Bronchial epithelial cell (primary cell): ENCODE results near the gene CAB39. TPM values are rescaled to one million over a fixed set of nuclear protein-coding genes. Genes with fewer than 3 reads are reported as not detected.

ENCODE experiments used
- DNase-seq: peaks from one replicate; pipeline ENCODE4 v3.0.0-alpha.2; 2010; ENCODE audit warnings: low read depth
- FAIRE-seq: peaks from 2 replicates; lab custom pipeline; 2011; peaks lifted over from hg19 to GRCh38; lab: Jason Lieb, UNC
- H3K27me3 ChIP-seq: 2 replicates; pipeline ENCODE4 v1.5.1; 2011; ENCODE audit warnings: low read length; ENCODE audit not compliant: control insufficient read depth, insufficient read depth
- H3K36me3 ChIP-seq: 2 replicates; pipeline ENCODE4 v1.5.1; 2011; ENCODE audit warnings: low read length; ENCODE audit not compliant: control insufficient read depth, insufficient read depth
- H3K4me3 ChIP-seq: 2 replicates; pipeline ENCODE4 v1.5.1; 2011; ENCODE audit warnings: mild to moderate bottlenecking, low read depth, low read length, control low read depth
- CTCF ChIP-seq: IDR thresholded peaks from 2 replicates; pipeline ENCODE4 v1.5.1; 2011; ENCODE audit warnings: mild to moderate bottlenecking, moderate library complexity, low read length, control low read depth, inconsistent platforms; ENCODE audit not compliant: insufficient read depth, severe bottlenecking
- total RNA-seq: library from RNA; depleted of rRNA; stranded (reverse); fragments of >200 nt; gene quantifications from 2 replicates; pipeline ENCODE4 v1.2.1, GENCODE V29; 2014

CAB39 gene
- total RNA-seq, 1 donor from 2014 or later, result 87.4 TPM

DNA sequence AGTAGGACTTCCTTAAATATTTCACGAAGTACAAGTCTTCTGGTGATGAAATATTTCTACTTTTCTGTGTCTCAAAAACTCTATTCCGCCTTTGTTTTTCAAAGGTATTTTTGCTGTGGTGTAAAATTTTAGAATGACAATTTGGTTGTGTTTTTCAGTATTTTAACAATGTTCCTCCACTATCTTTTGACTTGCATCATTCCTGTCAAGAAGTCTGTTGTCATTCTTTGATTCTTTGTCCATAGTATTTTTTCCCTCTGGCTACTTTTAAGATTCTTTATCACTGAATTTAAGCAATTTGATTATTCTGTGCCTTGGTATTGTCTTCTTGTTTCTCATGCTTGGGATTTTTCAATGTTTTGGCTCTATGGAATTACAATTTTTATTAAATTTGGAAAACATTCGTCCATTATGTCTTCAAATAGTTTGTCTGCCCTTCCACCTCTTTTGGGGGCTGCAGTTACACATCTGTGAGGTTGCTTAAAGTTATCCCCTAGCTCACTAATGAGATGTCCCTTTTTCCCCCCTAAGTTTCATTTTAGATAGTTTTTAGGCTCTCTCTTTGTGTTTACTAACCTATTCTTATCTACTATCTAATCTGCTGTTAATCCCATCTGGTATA lies 76.0 kb downstream of the CAB39 start:
- no peak overlapping the region for H3K4me3 ChIP-seq
- FAIRE-seq (no peak), DNase-seq (no peak)
- H3K27me3 ChIP-seq, result no peaks in the 10 kb centered on the region
- no peak for TF ChIP-seq CTCF
- peaks cover 6% of the 10 kb centered on the region for H3K36me3 ChIP-seq

GRCh38 chr2:230790981-230791380 lies 78.3 kb downstream of the CAB39 start:
- no peak for DNase-seq
- Histone ChIP-seq H3K4me3 (no peak overlapping the region), H3K36me3 (peaks cover 9% of the 10 kb centered on the region), H3K27me3 (no peaks in the 10 kb centered on the region)
- no peak for FAIRE-seq
- no peak for TF ChIP-seq CTCF

DNA sequence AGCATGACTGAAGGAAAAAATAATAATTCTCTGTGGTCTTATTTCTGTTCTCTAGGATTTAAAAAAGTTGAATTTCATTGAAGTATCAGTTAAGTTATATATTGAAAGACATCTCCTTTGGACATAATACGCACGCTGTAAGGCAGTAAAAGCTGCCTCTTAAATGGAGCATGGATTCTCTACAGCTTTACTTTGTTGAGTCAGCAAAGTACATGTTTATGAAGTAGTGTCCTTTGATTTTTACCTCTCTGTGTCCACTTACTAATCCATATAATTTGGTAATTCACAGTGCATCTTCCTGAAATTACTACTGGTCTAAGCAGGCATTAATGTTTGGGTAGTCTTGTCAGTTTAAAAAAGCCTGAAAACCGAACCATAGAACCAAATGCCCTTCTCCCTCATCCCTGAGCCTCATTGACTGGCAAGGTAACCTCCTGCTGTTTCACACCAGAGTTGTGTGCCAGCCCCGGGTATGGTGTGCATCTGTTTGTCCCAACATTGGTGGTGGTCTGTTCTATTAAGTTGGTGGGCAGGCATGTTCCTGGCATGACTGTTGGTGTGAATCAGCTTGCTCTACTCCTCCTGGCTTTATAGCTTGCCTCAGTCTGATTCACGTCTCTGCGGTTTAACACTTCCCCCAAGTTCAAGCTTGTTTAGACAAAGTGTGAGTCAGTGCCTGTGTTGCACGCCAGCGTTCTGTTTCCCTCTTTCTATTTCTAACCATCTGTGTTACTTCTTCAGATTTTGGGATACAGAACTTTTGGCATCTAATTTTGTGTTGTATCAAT lies 81.1 kb downstream of the CAB39 start:
- H3K27me3 ChIP-seq, result no peaks in the 10 kb centered on the region
- no peak overlapping the region for H3K4me3 ChIP-seq
- peak; percentile 96 for FAIRE-seq
- TF ChIP-seq CTCF, result no peak
- H3K36me3 ChIP-seq, result peaks cover 9% of the 10 kb centered on the region
- DNase-seq, result peak; percentile 99

DNA sequence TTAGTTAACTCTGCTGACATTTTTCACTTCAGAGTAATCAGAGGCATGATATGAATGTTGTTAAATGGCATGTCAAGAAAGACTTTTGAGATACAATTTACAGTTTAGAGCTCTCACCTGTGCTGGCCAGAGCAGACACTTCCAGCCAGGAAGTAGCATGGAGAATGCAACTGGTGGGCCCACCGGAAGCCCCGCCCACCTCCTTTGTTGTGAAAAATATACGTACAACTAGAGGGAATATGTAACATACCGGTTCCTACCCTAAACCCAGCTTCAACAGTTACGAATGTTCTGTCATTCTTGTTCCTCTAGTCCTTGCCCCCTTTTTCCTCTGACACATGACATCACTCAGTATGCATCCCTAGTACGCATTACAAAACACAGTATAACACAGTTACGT lies 81.9 kb downstream of the CAB39 start:
- no peak for TF ChIP-seq CTCF
- Histone ChIP-seq H3K27me3 (no peaks in the 10 kb centered on the region), H3K4me3 (no peak overlapping the region), H3K36me3 (peaks cover 11% of the 10 kb centered on the region)
- FAIRE-seq (no peak), DNase-seq (no peak)

DNA sequence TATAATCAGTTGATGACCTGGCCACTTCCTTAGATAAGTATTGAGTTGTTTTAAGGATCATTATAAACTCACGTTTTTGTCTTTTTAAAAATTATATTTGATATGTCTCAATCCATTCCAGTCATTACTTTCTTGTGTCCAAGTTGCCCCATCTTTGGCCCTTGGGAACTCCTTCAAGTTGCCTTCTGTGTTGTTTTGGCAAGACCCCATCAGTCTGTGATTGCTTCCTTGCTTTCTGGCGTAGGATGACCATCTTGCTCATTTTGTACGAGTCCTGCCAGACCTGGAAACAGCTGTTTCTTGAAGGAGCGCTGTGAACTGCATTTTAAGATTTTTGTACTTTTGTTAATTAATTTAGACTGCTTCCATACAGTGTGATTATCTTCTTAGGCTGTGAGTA lies 83.2 kb downstream of the CAB39 start:
- Histone ChIP-seq H3K4me3 (no peak overlapping the region), H3K27me3 (no peaks in the 10 kb centered on the region), H3K36me3 (peaks cover 11% of the 10 kb centered on the region)
- TF ChIP-seq CTCF, result no peak
- FAIRE-seq (no peak), DNase-seq (no peak)
